C4-2B (cell line): Measurements from ENCODE around the gene NCBP2L.

ENCODE experiments used
- CTCF ChIP-seq: fragments of 450-650 bp; conservative IDR thresholded peaks from 2 replicates; pipeline ENCODE4 v1.5.1; 2017; ENCODE audit warnings: mild to moderate bottlenecking
- ZFX ChIP-seq: fragments of 450-650 bp; IDR thresholded peaks from 2 replicates; pipeline ENCODE4 v1.6.1; 2017

- TF ChIP-seq CTCF, result no peak
- TF ChIP-seq ZFX, result no peak
These were observed 48.2 kb downstream of the NCBP2L start, which contains the start of gene MID2 for GRCh38 chrX:107825698-107826237.
